GM23248 (cell line): ENCODE results near the gene PAGE2B. TPM values are rescaled to one million over a fixed set of nuclear protein-coding genes. Genes with fewer than 3 reads are reported as not detected.
"Not testable (repeated sequence)": the region's sequence is repeated elsewhere in the genome, so short reads cannot be mapped to it uniquely, and the experiment has no call there.

Experiments used
- DNase-seq: peaks from one replicate; pipeline ENCODE4 v3.0.0-alpha.2; 2015
- H2AFZ ChIP-seq: fragments of 200-600 bp; sonication (generic); 2 replicates; pipeline ENCODE4 v1.6.1; 2016; ENCODE audit warnings: antibody characterized with exemption
- H3F3A ChIP-seq: fragments of 200-600 bp; sonication (generic); 2 replicates; pipeline ENCODE4 v1.6.1; 2016; ENCODE audit warnings: mild to moderate bottlenecking, antibody characterized with exemption, mixed run types; ENCODE audit not compliant: insufficient read depth
- H3K27ac ChIP-seq: fragments of 200-600 bp; sonication (generic); 2 replicates; pipeline ENCODE4 v1.5.1; 2016; ENCODE audit warnings: mild to moderate bottlenecking
- H3K27me3 ChIP-seq: fragments of 200-600 bp; sonication (generic); replicated peaks from 2 replicates; pipeline ENCODE4 v1.6.1; 2016; ENCODE audit warnings: mild to moderate bottlenecking; ENCODE audit not compliant: insufficient read depth
- H3K36me3 ChIP-seq: fragments of 200-600 bp; sonication (generic); 2 replicates; pipeline ENCODE4 v1.6.1; 2016; ENCODE audit warnings: low read depth, mild to moderate bottlenecking
- H3K4me1 ChIP-seq: fragments of 200-600 bp; sonication (generic); 2 replicates; pipeline ENCODE4 v1.6.1; 2016; ENCODE audit warnings: mild to moderate bottlenecking; ENCODE audit not compliant: insufficient read depth
- H3K4me2 ChIP-seq: fragments of 200-600 bp; sonication (generic); one replicate; pipeline ENCODE4 v1.6.1; 2016; ENCODE audit warnings: mild to moderate bottlenecking; ENCODE audit not compliant: unreplicated experiment
- H3K4me3 ChIP-seq: fragments of 200-600 bp; sonication (generic); 2 replicates; pipeline ENCODE4 v1.5.1; 2016; ENCODE audit warnings: mild to moderate bottlenecking
- H3K79me2 ChIP-seq: fragments of 200-600 bp; sonication (generic); 2 replicates; pipeline ENCODE4 v1.6.1; 2016; ENCODE audit warnings: mild to moderate bottlenecking; ENCODE audit not compliant: insufficient read depth
- H3K9ac ChIP-seq: fragments of 200-600 bp; sonication (generic); 2 replicates; pipeline ENCODE4 v1.6.1; 2016; ENCODE audit warnings: mild to moderate bottlenecking
- H3K9me2 ChIP-seq: fragments of 200-600 bp; sonication (generic); 2 replicates; pipeline ENCODE4 v1.6.1; 2016; ENCODE audit warnings: mixed run types, mild to moderate bottlenecking, moderate library complexity; ENCODE audit not compliant: insufficient read depth
- H3K9me3 ChIP-seq: fragments of 200-600 bp; sonication (generic); one replicate; pipeline ENCODE4 v1.6.1; 2017; ENCODE audit warnings: low read depth
- H4K20me1 ChIP-seq: fragments of 200-600 bp; sonication (generic); 2 replicates; pipeline ENCODE4 v1.6.0; 2016; ENCODE audit not compliant: insufficient read depth
- EZH2 ChIP-seq: fragments of 200-600 bp; sonication (generic); IDR thresholded peaks from 2 replicates; pipeline ENCODE4 v1.6.1; 2018; ENCODE audit warnings: antibody characterized with exemption, mild to moderate bottlenecking; ENCODE audit not compliant: insufficient read depth, poor library complexity, severe bottlenecking
- EZH2phosphoT487 ChIP-seq: fragments of 200-600 bp; sonication (generic); IDR thresholded peaks from 2 replicates; pipeline ENCODE4 v1.6.1; 2018; ENCODE audit warnings: antibody characterized with exemption, moderate library complexity, mild to moderate bottlenecking, low read depth; ENCODE audit not compliant: insufficient read depth
- WGBS, 2 experiments: methylation state at CpG; one replicate each; pipeline ENCODE4 v1.1.6; 2015 to 2017; ENCODE audit warnings: low lambda C conversion rate in 2 of 2, low coverage in 1 of 2; ENCODE audit errors: missing lambda C conversion rate in 2 of 2; 5-methylcytosine and 5-hydroxymethylcytosine counted together
- in situ Hi-C: fragments of 300-500 bp; cut with MboI; formaldehyde crosslinking; loops from 2 replicates; pipeline ENCODE4 v1.15.0; 2020
- polyA plus RNA-seq: library from polyadenylated mRNA; unstranded; fragments of >200 nt; fragmentation: Nextera tagmentation; extraction: Ambion mirVana; gene quantifications from 2 replicates; pipeline ENCODE4 v1.2.1, GENCODE V29; 2016
- total RNA-seq: library from RNA; depleted of rRNA; stranded (reverse); fragments of >200 nt; shearing (Covaris generic); gene quantifications from 2 replicates; pipeline ENCODE4 v1.2.3, GENCODE V29; 2014

The PAGE2B gene
- total and polyA plus RNA-seq, 2 experiments from 2014 or later = not detected

DNA sequence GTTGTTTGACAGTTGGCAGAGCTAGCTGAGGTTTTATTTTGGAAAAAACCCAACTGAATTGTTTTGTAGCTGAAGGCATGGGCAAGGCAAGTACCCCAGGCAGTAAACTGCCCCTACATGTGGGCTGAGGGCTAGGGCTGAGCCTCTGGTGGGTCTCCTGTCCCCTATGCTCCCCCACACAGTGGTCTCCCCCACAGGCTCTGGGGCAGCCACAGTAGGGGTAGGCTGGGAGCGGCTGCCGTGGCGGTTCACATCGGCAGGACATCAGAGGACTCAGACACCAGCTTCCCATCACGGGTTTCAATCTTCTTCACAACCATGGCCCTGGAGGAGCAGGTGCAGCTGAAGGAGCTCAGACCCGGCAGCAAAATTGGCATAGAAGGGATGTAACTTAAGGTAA, 33.3 kb upstream of the PAGE2B start:
- TF ChIP-seq EZH2phosphoT487 (no peak), EZH2 (no peak)
- WGBS, 2 experiments = 50 to 67% methylated on average over 2 to 6 of the region's 6 CpGs

DNA sequence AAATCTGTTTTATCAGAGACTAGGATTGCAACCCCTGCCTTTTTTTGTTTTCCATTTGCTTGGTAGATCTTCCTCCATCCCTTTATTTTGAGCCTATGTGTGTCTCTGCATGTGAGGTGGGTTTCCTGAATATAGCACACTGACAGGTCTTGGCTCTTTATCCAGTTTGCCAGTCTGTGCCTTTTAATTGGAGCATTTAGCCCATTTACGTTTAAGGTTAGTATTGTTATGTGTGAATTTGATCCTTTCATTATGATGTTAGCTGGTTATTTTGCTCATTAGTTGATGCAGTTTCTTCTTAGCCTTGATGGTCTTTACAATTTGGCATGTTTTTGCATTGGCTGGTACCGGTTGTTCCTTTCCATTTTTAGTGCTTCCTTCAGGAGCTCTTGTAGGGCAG, 24.2 kb upstream of the PAGE2B start:
- H3F3A ChIP-seq, H3K36me3 ChIP-seq, H3K27me3 ChIP-seq, H3K4me3 ChIP-seq, H3K4me2 ChIP-seq, H4K20me1 ChIP-seq, H3K9me3 ChIP-seq, H3K9ac ChIP-seq, H3K4me1 ChIP-seq, H3K27ac ChIP-seq, H2AFZ ChIP-seq, H3K9me2 ChIP-seq, DNase-seq, H3K79me2 ChIP-seq: not testable (repeated sequence)
- in situ Hi-C loops = loop anchor here (25.0 kb wide), 2 partner anchors 112 to 363 kb away; no protein-coding TSS in a partner anchor
- WGBS, 2 experiments = 43 to 61% methylated on average over 2 of the region's 2 CpGs

More for the DNA sequence above, 33.3 kb upstream of the PAGE2B start:
- DNase-seq = no peak
- Histone ChIP-seq H3K4me3 (no peak overlapping the region), H3K4me1 (no peaks in the 10 kb centered on the region), H3K9me3 (no peaks in the 10 kb centered on the region), H3K27ac (no peak overlapping the region), H3K79me2 (no peaks in the 10 kb centered on the region), H3K9me2 (no peaks in the 10 kb centered on the region), H3K4me2 (no peak overlapping the region), H3F3A (no peaks in the 10 kb centered on the region), H3K36me3 (no peaks in the 10 kb centered on the region), H2AFZ (no peak overlapping the region), H4K20me1 (no peaks in the 10 kb centered on the region), H3K27me3 (no peaks in the 10 kb centered on the region), H3K9ac (no peak overlapping the region)
- in situ Hi-C loops = no loop called here

DNA sequence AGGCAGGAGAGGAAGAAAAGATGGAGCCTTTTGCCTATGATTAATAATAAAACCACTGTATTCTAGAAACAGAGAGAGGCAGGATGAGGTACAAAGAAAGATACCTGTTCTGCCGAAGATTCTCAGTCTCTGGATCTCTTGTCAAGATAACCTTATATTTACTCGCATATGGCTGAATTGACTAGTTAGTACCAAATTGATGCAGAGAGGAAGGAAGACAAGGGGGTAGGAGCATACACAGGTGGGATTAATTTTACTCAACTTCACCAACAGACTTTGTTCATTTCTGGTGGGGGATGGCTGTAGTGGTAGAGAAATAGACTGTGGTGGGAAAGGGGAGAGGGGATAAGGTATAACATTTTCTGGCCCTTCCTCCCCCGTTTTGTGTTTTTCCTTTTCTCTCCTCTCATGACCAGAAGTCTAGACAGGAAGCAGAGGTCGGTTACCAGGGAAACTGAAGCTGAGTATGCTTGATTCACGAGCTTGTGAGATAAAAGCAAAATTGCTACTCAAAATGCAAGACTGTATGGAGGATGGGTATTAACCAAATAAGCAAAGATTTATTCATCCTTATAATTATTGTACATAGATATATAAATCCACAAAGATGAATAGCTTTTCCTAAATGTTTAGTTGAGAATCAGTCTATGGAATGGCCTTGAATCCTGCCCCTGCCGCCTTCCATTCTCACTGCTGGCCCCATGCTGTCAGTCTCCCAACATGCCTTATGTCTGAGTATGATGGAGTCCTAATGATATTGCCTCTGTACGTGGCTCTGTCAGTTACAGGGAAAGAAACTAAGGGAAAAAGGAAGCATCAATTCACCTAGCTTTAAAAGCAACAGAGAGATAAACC, 17.8 kb upstream of the PAGE2B start:
- Histone ChIP-seq H3K9ac (no peak overlapping the region), H3F3A (no peaks in the 10 kb centered on the region), H4K20me1 (no peaks in the 10 kb centered on the region), H3K9me2 (no peaks in the 10 kb centered on the region), H3K4me1 (no peaks in the 10 kb centered on the region), H3K27me3 (no peaks in the 10 kb centered on the region), H3K4me2 (peak overlapping the region; percentile 58), H3K4me3 (peak overlapping the region; percentile 41), H3K27ac (no peak overlapping the region), H3K36me3 (no peaks in the 10 kb centered on the region), H2AFZ (peak overlapping the region; percentile 31), H3K9me3 (no peaks in the 10 kb centered on the region), H3K79me2 (no peaks in the 10 kb centered on the region)
- TF ChIP-seq EZH2phosphoT487 (no peak), EZH2 (no peak)
- WGBS, 2 experiments = 3 to 5% methylated on average over 7 of the region's 7 CpGs
- DNase-seq = peak; percentile 47
- in situ Hi-C loops = loop anchor here (25.0 kb wide), 2 partner anchors 105 to 370 kb away; no protein-coding TSS in a partner anchor

DNA sequence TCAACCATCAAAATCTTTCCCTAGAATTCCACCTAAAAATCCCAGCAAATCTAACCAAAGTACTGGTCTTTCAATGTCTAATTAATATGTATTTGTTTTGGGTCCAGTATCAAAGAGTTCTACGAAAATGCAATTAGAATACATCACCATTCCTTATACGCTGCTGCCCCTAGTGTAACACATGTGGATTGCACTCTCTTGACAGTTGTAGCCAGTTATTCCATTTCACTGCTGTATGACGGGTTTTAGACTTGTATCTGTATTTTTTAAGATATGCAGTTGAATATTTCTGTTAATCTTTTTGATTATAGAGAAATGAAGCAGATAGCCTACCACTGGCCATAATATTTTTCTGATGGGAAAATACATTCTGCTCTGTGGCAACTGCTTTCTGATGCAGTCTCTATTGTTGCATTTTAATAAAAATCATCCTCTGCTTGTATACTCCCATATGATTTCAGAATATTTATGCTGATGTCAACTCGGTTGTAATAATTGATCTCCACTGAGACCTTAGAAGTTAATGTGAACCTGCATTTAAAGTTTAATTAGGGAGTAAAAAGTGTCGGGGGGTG, 17.1 kb upstream of the PAGE2B start:
- no peaks in the 10 kb centered on the region for H3K79me2 ChIP-seq
- TF ChIP-seq EZH2phosphoT487 = no peak
- TF ChIP-seq EZH2 = no peak
- no peaks in the 10 kb centered on the region for H3K36me3 ChIP-seq
- peak overlapping the region; percentile 31 for H2AFZ ChIP-seq
- no peaks in the 10 kb centered on the region for H3K9me2 ChIP-seq
- H3K9ac ChIP-seq = no peak overlapping the region
- peak; percentile 48 for DNase-seq
- no peaks in the 10 kb centered on the region for H3K9me3 ChIP-seq
- no peak overlapping the region for H3K27ac ChIP-seq
- no peaks in the 10 kb centered on the region for H3F3A ChIP-seq
- 2 to 8% methylated on average over 5 of the region's 5 CpGs for WGBS, 2 experiments
- peak overlapping the region; percentile 41 for H3K4me3 ChIP-seq
- in situ Hi-C loops = loop anchor here (25.0 kb wide), 2 partner anchors 105 to 370 kb away; no protein-coding TSS in a partner anchor
- no peaks in the 10 kb centered on the region for H3K4me1 ChIP-seq
- H3K4me2 ChIP-seq = peak overlapping the region; percentile 58
- H3K27me3 ChIP-seq = no peaks in the 10 kb centered on the region
- no peaks in the 10 kb centered on the region for H4K20me1 ChIP-seq

DNA sequence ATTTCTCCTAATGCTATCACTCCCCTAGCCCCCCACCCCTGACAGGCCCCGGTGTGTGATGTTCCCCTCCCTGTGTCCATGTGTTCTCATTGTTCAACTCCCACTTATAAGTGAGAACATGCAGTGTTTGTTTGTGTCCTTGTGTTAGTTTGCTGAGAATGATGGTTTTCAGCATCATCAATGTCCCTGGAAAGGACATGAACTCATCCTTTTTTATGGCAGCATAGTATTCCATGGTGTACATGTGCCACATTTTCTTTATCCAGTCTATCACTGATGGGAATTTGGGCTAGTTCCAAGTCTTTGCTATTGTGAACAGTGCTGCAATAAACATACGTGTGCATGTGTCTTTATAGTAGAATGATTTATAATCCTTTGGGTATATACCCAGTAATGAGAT, 7.7 kb upstream of the PAGE2B start:
- H3K9me3 ChIP-seq, H4K20me1 ChIP-seq, H3K9me2 ChIP-seq, H3K27ac ChIP-seq, H3K4me3 ChIP-seq, H3F3A ChIP-seq, H3K79me2 ChIP-seq, H3K36me3 ChIP-seq, H3K4me2 ChIP-seq, H3K27me3 ChIP-seq, DNase-seq, H3K4me1 ChIP-seq, H3K9ac ChIP-seq, H2AFZ ChIP-seq: not testable (repeated sequence)
- 19 to 32% methylated on average over 2 of the region's 2 CpGs for WGBS, 2 experiments
- in situ Hi-C loops = loop anchor here (25.0 kb wide), 2 partner anchors 95 to 380 kb away; no protein-coding TSS in a partner anchor
